ENCODE data around the gene ALDH5A1.

The ALDH5A1 gene

DNA sequence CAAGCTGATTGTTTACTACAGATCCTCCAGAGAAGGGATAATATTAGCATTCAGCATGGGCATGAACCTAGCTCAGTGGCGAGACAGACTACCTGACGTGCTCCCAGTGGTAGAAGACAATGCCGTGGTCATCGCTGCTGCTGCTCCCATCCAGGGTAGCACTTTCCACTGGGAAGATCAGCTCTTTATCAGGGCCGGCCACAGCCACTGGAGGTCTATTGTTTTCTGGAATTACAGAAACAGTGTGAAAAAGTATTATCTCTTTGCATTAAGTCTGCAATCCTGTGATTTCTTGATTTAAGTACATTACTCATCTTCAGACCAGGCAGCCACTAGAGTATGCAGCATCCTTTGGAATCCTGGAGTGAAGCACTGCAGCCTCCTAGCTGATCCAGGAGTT lies 75.0 kb downstream of the ALDH5A1 start:
- DNase-seq (ENCODE audit: low read depth): no peak

DNA sequence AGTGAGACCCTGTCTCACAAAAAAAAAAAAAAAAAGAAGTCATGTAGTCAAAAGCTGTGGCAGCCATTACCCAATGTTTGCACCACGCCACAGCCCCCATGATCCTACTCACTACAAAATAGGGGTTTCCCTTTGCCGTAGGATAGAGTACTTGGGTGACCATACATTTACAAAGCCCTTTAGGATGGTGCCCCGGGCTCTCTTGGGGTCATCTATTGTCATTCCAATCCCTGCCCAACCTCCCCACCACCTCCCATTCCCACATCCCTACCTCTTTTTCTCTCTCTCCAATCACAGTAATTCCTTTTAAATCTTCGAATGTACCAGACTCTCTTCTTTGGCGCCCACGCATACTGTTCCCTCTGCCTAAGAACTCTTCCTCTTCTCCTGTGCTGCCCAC lies 76.6 kb downstream of the ALDH5A1 start:
- no peak for DNase-seq (ENCODE audit: low read depth)

DNA sequence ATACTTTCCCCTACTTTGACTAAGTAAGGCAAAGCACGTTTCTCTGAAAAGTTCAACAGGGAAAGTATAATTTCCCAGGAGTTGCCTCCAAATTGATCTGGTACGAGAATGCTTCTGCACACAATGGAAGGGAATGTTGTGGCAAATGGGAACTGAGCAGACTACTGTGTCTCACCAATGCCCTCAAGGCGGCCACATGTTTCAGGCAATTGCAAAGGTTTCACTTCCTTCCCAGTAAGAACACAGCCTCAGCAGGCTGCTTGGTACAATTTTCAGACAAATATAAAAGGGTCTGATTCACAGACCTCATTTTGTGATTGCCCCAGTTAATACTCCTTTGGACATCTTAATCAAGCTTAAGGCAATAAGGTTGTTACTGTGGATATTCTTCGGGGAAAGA lies 80.0 kb downstream of the ALDH5A1 start:
- no peak for DNase-seq (ENCODE audit: low read depth)

DNA sequence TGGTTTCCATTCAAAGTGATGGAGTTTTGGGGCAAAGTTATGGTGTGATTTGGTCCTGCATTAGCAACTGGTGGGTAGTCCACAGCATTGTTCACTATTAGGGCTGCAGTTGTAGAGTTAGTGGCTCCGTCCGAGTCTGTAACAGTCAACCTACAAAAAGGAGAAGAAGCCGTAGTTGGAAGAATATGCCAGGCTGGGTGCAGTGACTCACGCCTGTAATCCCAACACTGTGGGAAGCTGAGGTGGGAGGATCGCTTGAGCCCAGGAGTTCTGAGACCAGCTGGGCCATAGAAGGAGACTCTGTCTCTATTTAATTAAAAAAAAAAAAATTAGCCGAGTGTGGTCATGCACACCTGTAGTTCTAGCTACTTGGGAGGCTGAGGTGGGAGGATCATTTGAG lies 81.7 kb downstream of the ALDH5A1 start:
- DNase-seq (ENCODE audit: low read depth): no peak

DNA sequence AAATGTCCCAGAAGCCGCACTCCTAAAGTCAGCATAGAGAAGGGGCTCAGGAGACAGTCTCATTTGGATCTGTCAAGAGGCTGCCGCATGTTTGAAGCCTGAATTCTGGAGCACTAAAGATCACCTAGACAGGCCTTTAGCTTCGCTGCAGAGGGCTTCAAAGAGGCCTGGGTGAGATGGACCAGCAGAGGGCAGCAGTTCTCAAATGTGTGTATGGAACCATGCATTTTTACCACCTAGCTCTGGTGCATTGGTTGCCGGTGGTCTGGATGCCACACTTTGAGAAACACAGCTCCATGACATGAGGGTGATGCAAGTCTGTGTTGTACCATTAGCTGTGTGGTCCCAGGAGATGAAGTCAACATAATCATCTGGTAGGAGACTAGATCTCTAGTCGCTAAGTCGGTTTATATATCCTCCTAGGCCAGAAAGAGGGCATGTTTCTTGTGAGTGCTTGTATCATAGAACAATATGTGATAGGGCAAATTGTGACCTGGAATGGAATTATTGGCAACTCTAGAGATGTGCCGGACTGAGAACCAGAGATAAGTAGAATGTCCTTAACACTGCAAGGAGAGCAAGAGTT lies 86.4 kb downstream of the ALDH5A1 start:
- DNase-seq (ENCODE audit: low read depth): peak; percentile 76

DNA sequence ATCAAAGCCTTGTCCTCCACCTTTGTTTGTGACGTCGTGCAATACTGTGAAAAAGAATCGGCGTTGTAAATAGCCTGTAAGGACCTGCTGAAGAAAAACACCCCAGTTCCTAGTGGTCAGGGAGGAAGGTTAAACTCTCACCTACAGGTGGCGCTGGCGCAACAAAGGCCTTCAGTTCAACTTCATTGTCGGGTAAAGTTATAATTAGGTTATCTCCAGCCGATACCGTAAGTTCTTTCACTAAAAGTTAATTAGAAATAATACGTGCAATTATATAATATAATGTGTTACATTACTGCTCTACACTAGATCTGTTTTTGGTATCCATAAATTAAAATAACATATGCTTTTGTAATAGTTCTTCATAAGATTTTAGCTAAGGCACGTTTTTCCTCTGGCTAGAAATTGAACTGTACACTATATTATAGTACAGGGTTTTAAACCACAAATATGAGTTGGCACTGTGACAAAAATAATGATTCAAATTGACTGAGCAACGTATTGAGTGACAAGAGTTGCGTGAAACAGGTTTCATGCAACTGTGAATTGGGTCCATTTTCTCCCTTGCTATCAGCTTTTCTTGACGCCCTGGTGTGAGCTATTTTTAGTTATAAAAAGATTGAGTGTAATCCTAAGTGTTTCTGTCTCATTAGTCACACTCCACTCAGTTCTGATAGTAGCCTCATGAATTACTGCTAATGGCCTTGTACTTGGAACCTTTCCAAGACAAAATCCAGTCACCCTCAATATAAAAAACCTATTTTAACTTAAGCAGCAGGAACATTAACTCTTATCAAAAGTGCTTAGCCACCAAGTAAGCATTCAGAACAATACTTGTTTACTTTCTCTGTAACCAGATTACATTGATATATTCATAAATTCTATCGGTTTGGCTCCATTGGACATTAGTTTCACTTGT lies 89.0 kb downstream of the ALDH5A1 start:
- peak; percentile 66 for DNase-seq (ENCODE audit: low read depth)

DNA sequence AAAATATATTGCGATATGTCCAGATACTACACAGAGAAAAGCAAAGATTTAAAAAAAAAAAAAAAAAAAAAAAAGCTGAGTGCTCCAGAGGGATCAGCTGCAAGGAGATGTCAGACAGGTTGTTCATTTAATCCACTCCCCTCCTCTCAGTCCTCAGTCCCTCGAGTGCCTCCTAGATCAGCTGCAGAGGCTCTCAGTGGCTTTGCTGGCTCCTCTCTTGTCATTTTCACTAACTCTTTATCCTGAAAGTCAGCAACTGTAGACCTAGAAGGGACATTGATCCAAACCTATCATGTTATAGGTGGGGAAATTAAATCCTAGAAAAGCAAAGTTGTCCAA lies 89.6 kb downstream of the ALDH5A1 start:
- no peak for DNase-seq (ENCODE audit: low read depth)
